A549 (cell line): ENCODE results near the gene GRIK1.

Experiments
- EP300 ChIP-seq, 2 experiments: fragments of >200 bp; sonication (Bioruptor Twin); formaldehyde crosslinking; IDR thresholded peaks; 2 replicates in 1 of 2; 3 replicates in 1 of 2; pipeline ENCODE4 v1.6.1; 2016 to 2017
- RNF2 ChIP-seq: fragments of 200-600 bp; sonication (generic); IDR thresholded peaks from 2 replicates; pipeline ENCODE4 v1.6.1; 2016; ENCODE audit warnings: low read depth, mild to moderate bottlenecking, antibody characterized with exemption, moderate library complexity, borderline replicate concordance
- TF ChIP-seq, protein P1 (sequence below): fragments of >200 bp; sonication (Bioruptor Twin); formaldehyde crosslinking; IDR thresholded peaks from 3 replicates; pipeline ENCODE4 v1.5.1; 2016

GRCh38 chr21:29832217-29832616 is 107.6 kb downstream of the GRIK1 start:
- TF ChIP-seq RNF2 (no peak), EP300 (IDR thresholded peaks at IDR 0.05) (no peak)
- TF ChIP-seq, protein P1, sequence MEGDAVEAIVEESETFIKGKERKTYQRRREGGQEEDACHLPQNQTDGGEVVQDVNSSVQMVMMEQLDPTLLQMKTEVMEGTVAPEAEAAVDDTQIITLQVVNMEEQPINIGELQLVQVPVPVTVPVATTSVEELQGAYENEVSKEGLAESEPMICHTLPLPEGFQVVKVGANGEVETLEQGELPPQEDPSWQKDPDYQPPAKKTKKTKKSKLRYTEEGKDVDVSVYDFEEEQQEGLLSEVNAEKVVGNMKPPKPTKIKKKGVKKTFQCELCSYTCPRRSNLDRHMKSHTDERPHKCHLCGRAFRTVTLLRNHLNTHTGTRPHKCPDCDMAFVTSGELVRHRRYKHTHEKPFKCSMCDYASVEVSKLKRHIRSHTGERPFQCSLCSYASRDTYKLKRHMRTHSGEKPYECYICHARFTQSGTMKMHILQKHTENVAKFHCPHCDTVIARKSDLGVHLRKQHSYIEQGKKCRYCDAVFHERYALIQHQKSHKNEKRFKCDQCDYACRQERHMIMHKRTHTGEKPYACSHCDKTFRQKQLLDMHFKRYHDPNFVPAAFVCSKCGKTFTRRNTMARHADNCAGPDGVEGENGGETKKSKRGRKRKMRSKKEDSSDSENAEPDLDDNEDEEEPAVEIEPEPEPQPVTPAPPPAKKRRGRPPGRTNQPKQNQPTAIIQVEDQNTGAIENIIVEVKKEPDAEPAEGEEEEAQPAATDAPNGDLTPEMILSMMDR: no peak
